ENCODE measurements around the gene C1QTNF8.

The C1QTNF8 gene

DNA sequence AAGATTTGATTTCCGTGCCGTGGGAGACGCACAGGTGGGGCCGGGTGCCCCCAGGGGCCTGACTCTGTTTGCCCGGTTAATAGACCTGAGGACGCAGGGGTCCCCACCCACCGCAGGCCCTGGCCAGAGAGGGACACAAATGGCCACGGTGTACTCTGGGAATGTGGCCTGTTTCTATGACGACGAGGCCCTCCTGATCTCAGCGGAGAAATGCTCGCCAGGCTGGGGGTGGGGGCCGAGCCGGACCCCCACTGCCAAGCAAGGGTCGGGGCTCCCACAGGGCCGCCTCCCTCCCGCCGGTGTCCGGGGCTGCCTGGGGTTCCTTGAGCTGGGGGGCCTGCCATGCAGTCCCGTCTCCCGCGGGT lies 24.5 kb upstream of the C1QTNF8 start:
- H3K36me3 ChIP-seq (replicated peaks; ENCODE audit: insufficient read depth, low read length), result no peaks in the 10 kb centered on the region
- no peak overlapping the region for H3K9ac ChIP-seq (ENCODE audit: low read length)
- DNase-seq, result no peak
- H3K9me2 ChIP-seq (replicated peaks; ENCODE audit: insufficient read depth, low read length), result no peaks in the 10 kb centered on the region
- no peaks in the 10 kb centered on the region for H4K20me1 ChIP-seq (ENCODE audit: insufficient read depth, low read length)
- TF ChIP-seq EZH2phosphoT487 (IDR thresholded peaks at IDR 0.05; ENCODE audit: low read length) (0 out of 2 replicates have a peak, but pooled peaks have one; percentile 23), EZH2 (optimal IDR thresholded peaks at IDR 0.05; ENCODE audit: low read depth, low read length) (no peak)
- H3K27me3 ChIP-seq (replicated peaks; ENCODE audit: insufficient read depth, low read length), result peaks cover 96% of the 10 kb centered on the region
- H3K4me3 ChIP-seq (ENCODE audit: low read length), result no peak overlapping the region
- no peaks in the 10 kb centered on the region for H3F3A ChIP-seq (ENCODE audit: insufficient read depth, low read length)
- H3K4me1 ChIP-seq (ENCODE audit: low read length), result 0 out of 2 replicates have a peak, but pooled peaks cover 5% of the 10 kb centered on the region
- no peaks in the 10 kb centered on the region for H3K9me3 ChIP-seq (replicated peaks; ENCODE audit: insufficient read depth, low read length)
- no peaks in the 10 kb centered on the region for H3K79me2 ChIP-seq (ENCODE audit: low read length)
- no peak overlapping the region for H2AFZ ChIP-seq (ENCODE audit: low read length)
- no peak overlapping the region for H3K27ac ChIP-seq (ENCODE audit: low read length)
- no peak overlapping the region for H3K4me2 ChIP-seq (ENCODE audit: low read depth, low read length)

DNA sequence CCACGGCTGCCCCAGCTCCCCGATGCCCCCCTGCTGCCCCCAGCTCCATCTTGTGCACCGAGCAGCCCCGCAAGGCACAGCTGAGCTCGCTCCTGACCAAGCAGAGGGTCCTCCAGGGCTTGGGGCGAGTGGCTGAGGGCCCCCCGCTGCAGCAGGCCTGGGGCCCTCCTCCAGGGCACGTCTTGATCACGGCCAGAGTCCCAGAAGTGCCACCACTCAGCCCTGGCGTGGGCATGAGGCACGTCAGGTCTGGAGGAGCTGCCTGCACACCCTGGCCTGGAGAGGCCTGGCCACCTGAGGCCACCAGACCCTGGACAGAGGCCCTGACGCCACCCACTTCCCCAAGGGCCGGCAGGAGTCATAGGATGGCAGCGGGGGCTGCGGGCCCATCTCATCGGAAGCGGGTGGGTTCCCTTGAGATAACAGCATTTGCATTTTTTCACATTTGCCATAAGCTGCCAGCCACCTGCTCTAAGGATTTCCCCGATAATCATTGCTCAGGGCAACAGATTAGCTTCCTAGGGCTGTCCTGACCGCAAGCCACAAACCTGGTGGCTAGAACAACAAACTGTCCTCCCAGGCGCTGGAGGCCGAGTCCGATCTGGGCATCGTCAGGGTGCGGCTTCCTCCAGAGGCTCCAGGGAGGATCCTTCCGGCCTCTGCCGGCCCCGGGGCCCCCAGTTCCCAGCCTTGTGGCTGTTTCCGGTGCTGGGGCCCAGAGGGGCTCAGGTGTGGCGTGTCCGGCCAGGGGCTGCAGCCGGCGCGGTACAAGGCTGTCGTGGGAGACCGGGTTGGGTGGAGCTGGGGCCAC lies 23.9 kb upstream of the C1QTNF8 start:
- H3K9me3 ChIP-seq (replicated peaks; ENCODE audit: insufficient read depth, low read length), result no peaks in the 10 kb centered on the region
- no peaks in the 10 kb centered on the region for H3F3A ChIP-seq (ENCODE audit: insufficient read depth, low read length)
- no peak overlapping the region for H3K4me2 ChIP-seq (ENCODE audit: low read depth, low read length)
- H3K36me3 ChIP-seq (replicated peaks; ENCODE audit: insufficient read depth, low read length), result no peaks in the 10 kb centered on the region
- no peak for TF ChIP-seq EZH2phosphoT487 (IDR thresholded peaks at IDR 0.05; ENCODE audit: low read length)
- TF ChIP-seq EZH2 (optimal IDR thresholded peaks at IDR 0.05; ENCODE audit: low read depth, low read length), result no peak
- H3K9me2 ChIP-seq (replicated peaks; ENCODE audit: insufficient read depth, low read length), result no peaks in the 10 kb centered on the region
- peaks cover 94% of the 10 kb centered on the region for H3K27me3 ChIP-seq (replicated peaks; ENCODE audit: insufficient read depth, low read length)
- no peak overlapping the region for H2AFZ ChIP-seq (ENCODE audit: low read length)
- H3K4me3 ChIP-seq (ENCODE audit: low read length), result no peak overlapping the region
- H3K9ac ChIP-seq (ENCODE audit: low read length), result no peak overlapping the region
- no peaks in the 10 kb centered on the region for H4K20me1 ChIP-seq (ENCODE audit: insufficient read depth, low read length)
- no peak overlapping the region for H3K27ac ChIP-seq (ENCODE audit: low read length)
- no peaks in the 10 kb centered on the region for H3K79me2 ChIP-seq (ENCODE audit: low read length)
- H3K4me1 ChIP-seq (ENCODE audit: low read length), result 0 out of 2 replicates have a peak, but pooled peaks cover 5% of the 10 kb centered on the region
- no peak for DNase-seq

DNA sequence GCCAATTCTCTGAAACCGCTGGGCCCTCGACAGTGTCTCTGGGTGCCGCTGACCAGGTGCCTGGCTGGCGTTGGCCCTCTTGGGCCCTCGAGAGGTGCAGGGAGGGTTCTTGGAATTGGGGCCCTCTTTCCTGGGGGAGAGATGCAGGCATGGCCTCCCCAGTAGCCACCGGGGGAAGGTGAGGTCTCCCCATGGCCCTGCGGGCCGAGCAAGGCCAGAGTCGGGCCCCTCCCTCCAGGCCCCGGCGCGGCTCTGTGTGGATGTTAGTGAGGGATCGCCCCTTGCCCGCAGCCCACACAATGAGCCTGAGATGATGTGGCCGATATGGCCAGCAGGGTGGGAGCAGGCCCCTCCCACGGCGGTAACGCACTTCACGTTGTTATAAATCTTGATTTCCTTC lies 23.1 kb upstream of the C1QTNF8 start:
- Histone ChIP-seq H3K9ac (ENCODE audit: low read length) (no peak overlapping the region), H3F3A (ENCODE audit: insufficient read depth, low read length) (no peaks in the 10 kb centered on the region), H3K27ac (ENCODE audit: low read length) (no peak overlapping the region), H3K9me3 (replicated peaks; ENCODE audit: insufficient read depth, low read length) (no peaks in the 10 kb centered on the region), H3K4me1 (ENCODE audit: low read length) (0 out of 2 replicates have a peak, but pooled peaks cover 5% of the 10 kb centered on the region), H3K4me2 (ENCODE audit: low read depth, low read length) (no peak overlapping the region), H2AFZ (ENCODE audit: low read length) (no peak overlapping the region), H4K20me1 (ENCODE audit: insufficient read depth, low read length) (no peaks in the 10 kb centered on the region), H3K27me3 (replicated peaks; ENCODE audit: insufficient read depth, low read length) (peaks cover 94% of the 10 kb centered on the region), H3K79me2 (ENCODE audit: low read length) (no peaks in the 10 kb centered on the region), H3K36me3 (replicated peaks; ENCODE audit: insufficient read depth, low read length) (no peaks in the 10 kb centered on the region), H3K9me2 (replicated peaks; ENCODE audit: insufficient read depth, low read length) (no peaks in the 10 kb centered on the region), H3K4me3 (ENCODE audit: low read length) (no peak overlapping the region)
- DNase-seq, result no peak
- TF ChIP-seq, protein P1, sequence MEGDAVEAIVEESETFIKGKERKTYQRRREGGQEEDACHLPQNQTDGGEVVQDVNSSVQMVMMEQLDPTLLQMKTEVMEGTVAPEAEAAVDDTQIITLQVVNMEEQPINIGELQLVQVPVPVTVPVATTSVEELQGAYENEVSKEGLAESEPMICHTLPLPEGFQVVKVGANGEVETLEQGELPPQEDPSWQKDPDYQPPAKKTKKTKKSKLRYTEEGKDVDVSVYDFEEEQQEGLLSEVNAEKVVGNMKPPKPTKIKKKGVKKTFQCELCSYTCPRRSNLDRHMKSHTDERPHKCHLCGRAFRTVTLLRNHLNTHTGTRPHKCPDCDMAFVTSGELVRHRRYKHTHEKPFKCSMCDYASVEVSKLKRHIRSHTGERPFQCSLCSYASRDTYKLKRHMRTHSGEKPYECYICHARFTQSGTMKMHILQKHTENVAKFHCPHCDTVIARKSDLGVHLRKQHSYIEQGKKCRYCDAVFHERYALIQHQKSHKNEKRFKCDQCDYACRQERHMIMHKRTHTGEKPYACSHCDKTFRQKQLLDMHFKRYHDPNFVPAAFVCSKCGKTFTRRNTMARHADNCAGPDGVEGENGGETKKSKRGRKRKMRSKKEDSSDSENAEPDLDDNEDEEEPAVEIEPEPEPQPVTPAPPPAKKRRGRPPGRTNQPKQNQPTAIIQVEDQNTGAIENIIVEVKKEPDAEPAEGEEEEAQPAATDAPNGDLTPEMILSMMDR (IDR thresholded peaks at IDR 0.05; ENCODE audit: low read length), result no peak
- TF ChIP-seq EZH2phosphoT487 (IDR thresholded peaks at IDR 0.05; ENCODE audit: low read length), result no peak
- no peak for TF ChIP-seq EZH2 (optimal IDR thresholded peaks at IDR 0.05; ENCODE audit: low read depth, low read length)

DNA sequence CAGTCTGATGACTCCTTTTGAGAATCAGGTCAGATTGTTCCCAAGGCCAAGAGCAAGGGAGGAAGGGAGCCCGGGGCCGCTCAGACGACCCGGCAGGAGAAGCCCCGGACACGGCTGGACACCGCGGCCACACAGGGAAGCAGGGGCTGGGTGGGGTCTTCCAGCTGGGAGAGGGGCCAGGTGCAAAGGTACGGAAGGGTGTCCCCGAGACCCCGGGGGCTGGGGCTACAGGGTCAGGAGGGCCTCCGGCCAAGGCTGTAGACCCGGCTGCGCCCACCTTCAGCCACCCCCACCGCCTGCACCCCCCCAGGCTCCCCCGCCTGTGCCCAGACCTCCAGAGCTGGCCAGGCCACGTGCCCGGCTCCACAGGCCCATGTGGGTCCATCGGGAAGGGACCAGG lies 21.9 kb upstream of the C1QTNF8 start:
- Histone ChIP-seq H3F3A (ENCODE audit: insufficient read depth, low read length) (no peaks in the 10 kb centered on the region), H3K4me1 (ENCODE audit: low read length) (0 out of 2 replicates have a peak, but pooled peaks cover 5% of the 10 kb centered on the region), H3K9ac (ENCODE audit: low read length) (no peak overlapping the region), H3K9me3 (replicated peaks; ENCODE audit: insufficient read depth, low read length) (no peaks in the 10 kb centered on the region), H3K4me3 (ENCODE audit: low read length) (no peak overlapping the region), H3K4me2 (ENCODE audit: low read depth, low read length) (no peak overlapping the region), H2AFZ (ENCODE audit: low read length) (no peak overlapping the region), H3K79me2 (ENCODE audit: low read length) (no peaks in the 10 kb centered on the region), H3K27ac (ENCODE audit: low read length) (no peak overlapping the region), H3K9me2 (replicated peaks; ENCODE audit: insufficient read depth, low read length) (no peaks in the 10 kb centered on the region), H3K27me3 (replicated peaks; ENCODE audit: insufficient read depth, low read length) (peaks cover 91% of the 10 kb centered on the region), H3K36me3 (replicated peaks; ENCODE audit: insufficient read depth, low read length) (no peaks in the 10 kb centered on the region), H4K20me1 (ENCODE audit: insufficient read depth, low read length) (no peaks in the 10 kb centered on the region)
- TF ChIP-seq, protein P1 (IDR thresholded peaks at IDR 0.05; ENCODE audit: low read length), result no peak
- TF ChIP-seq EZH2 (optimal IDR thresholded peaks at IDR 0.05; ENCODE audit: low read depth, low read length) (no peak), EZH2phosphoT487 (IDR thresholded peaks at IDR 0.05; ENCODE audit: low read length) (no peak)
- DNase-seq, result no peak
